NCI-H1417 (cell line): Measurements from ENCODE around the gene PTPRM.
A peak's percentile ranks its signal among the peaks of the same experiment; 100 is the strongest.

Experiments used
- DNase-seq, 3 experiments: peaks; one replicate each; lab custom pipeline; 2025; lab: John Stamatoyannopoulos, UW

The PTPRM gene

GRCh38 chr18:7808992-7809391, 241.9 kb downstream of the PTPRM start:
- peak in 2 of 3 experiments; percentile 14 to 24 for DNase-seq

- DNase-seq, result no peak
These were observed 242.3 kb downstream of the PTPRM start for GRCh38 chr18:7809455-7809854.

GRCh38 chr18:7809978-7810377, 242.9 kb downstream of the PTPRM start:
- DNase-seq, result no peak

GRCh38 chr18:7812431-7813063, 245.4 kb downstream of the PTPRM start:
- DNase-seq, result no peak

- DNase-seq, result no peak
These were observed 246.0 kb downstream of the PTPRM start for GRCh38 chr18:7813131-7813530.

GRCh38 chr18:7814754-7815315, 247.7 kb downstream of the PTPRM start:
- no peak for DNase-seq

- DNase-seq, result no peak
These were observed 248.7 kb downstream of the PTPRM start for GRCh38 chr18:7815787-7816186.

GRCh38 chr18:7817575-7818230, 250.6 kb downstream of the PTPRM start:
- DNase-seq, result no peak

- no peak for DNase-seq
These were observed 254.7 kb downstream of the PTPRM start for GRCh38 chr18:7821784-7822183.

GRCh38 chr18:7822435-7823331, 255.6 kb downstream of the PTPRM start:
- peak in 1 of 3 experiments; percentile 45 for DNase-seq

- no peak for DNase-seq
These were observed 257.9 kb downstream of the PTPRM start for GRCh38 chr18:7824970-7825369.

- peak in 1 of 3 experiments; percentile 47 for DNase-seq
These were observed 263.4 kb downstream of the PTPRM start for GRCh38 chr18:7830468-7830867.

- no peak for DNase-seq
These were observed 272.4 kb downstream of the PTPRM start for GRCh38 chr18:7839548-7839947.

- no peak for DNase-seq
These were observed 273.3 kb downstream of the PTPRM start for GRCh38 chr18:7840411-7840810.

GRCh38 chr18:7844017-7844416, 276.9 kb downstream of the PTPRM start:
- no peak for DNase-seq

GRCh38 chr18:7844418-7844817, 277.3 kb downstream of the PTPRM start:
- DNase-seq, result no peak

GRCh38 chr18:7846335-7846734, 279.2 kb downstream of the PTPRM start:
- DNase-seq, result no peak

- no peak for DNase-seq
These were observed 280.4 kb downstream of the PTPRM start for GRCh38 chr18:7847357-7848053.

- no peak for DNase-seq
These were observed 280.9 kb downstream of the PTPRM start for GRCh38 chr18:7848054-7848412.

GRCh38 chr18:7850446-7850845, 283.3 kb downstream of the PTPRM start:
- no peak for DNase-seq

GRCh38 chr18:7855028-7855427, 287.9 kb downstream of the PTPRM start:
- DNase-seq, result peak; percentile 49 to 80 (median 52)

GRCh38 chr18:7855671-7856070, 288.6 kb downstream of the PTPRM start:
- DNase-seq, result no peak
